H9 (cell line): ENCODE results near the gene DMKN. TPM values are rescaled to one million over a fixed set of nuclear protein-coding genes. Genes with fewer than 3 reads are reported as not detected.

Source experiments
- DNase-seq: peaks from one replicate; pipeline ENCODE4 v3.0.0-alpha.2; 2017
- H2AFZ ChIP-seq: one replicate; pipeline ENCODE4 v1.6.1; 2013; ENCODE audit warnings: mild to moderate bottlenecking, low read length, control low read depth, moderate library complexity
- H2AK5ac ChIP-seq: 2 replicates; pipeline ENCODE4 v1.6.1; 2013; ENCODE audit warnings: low read length, control low read depth, mixed read lengths; ENCODE audit not compliant: insufficient read length
- H2BK120ac ChIP-seq: one replicate; pipeline ENCODE4 v1.6.1; 2013; ENCODE audit warnings: low read depth, mild to moderate bottlenecking, low read length, control low read depth, inconsistent platforms; ENCODE audit not compliant: poor library complexity, severe bottlenecking
- H2BK12ac ChIP-seq: 2 replicates; pipeline ENCODE4 v1.6.1; 2013; ENCODE audit warnings: low read length, control low read depth, mixed read lengths, low read depth; ENCODE audit not compliant: insufficient read length
- H2BK15ac ChIP-seq: 2 replicates; pipeline ENCODE4 v1.6.1; 2013; ENCODE audit warnings: low read depth, low read length, control low read depth
- H2BK20ac ChIP-seq: one replicate; pipeline ENCODE4 v1.6.1; 2013; ENCODE audit warnings: low read depth, mild to moderate bottlenecking, low read length, control low read depth, inconsistent platforms; ENCODE audit not compliant: poor library complexity, severe bottlenecking
- H2BK5ac ChIP-seq: 2 replicates; pipeline ENCODE4 v1.6.1; 2013; ENCODE audit warnings: low read length, control low read depth, mixed read lengths; ENCODE audit not compliant: insufficient read length
- H3K14ac ChIP-seq: 2 replicates; pipeline ENCODE4 v1.6.1; 2013; ENCODE audit warnings: low read length, control low read depth; ENCODE audit not compliant: insufficient read depth
- H3K18ac ChIP-seq: 2 replicates; pipeline ENCODE4 v1.6.1; 2013; ENCODE audit warnings: low read depth, mild to moderate bottlenecking, mixed read lengths, low read length, control low read depth; ENCODE audit not compliant: insufficient read length
- H3K23ac ChIP-seq: 2 replicates; pipeline ENCODE4 v1.6.1; 2013; ENCODE audit warnings: low read length, control low read depth, mixed read lengths, low read depth; ENCODE audit not compliant: insufficient read length
- H3K23me2 ChIP-seq: 2 replicates; pipeline ENCODE4 v1.6.1; 2013; ENCODE audit warnings: low read depth, mild to moderate bottlenecking, mixed read lengths, low read length, control low read depth; ENCODE audit not compliant: insufficient read length, poor library complexity, severe bottlenecking
- H3K27ac ChIP-seq: 2 replicates; pipeline ENCODE4 v1.5.1; 2013; ENCODE audit warnings: low read length, control low read depth, mixed read lengths, low read depth; ENCODE audit not compliant: insufficient read length
- H3K27me3 ChIP-seq: 2 replicates; pipeline ENCODE4 v1.6.1; 2013; ENCODE audit warnings: low read length, control low read depth, inconsistent platforms; ENCODE audit not compliant: insufficient read depth
- H3K4ac ChIP-seq: 2 replicates; pipeline ENCODE4 v1.6.1; 2013; ENCODE audit warnings: low read depth, mild to moderate bottlenecking, control low read depth, inconsistent platforms, low read length, moderate library complexity
- H3K4me1 ChIP-seq: 2 replicates; pipeline ENCODE4 v1.6.1; 2013; ENCODE audit warnings: low read length, control low read depth, inconsistent platforms; ENCODE audit not compliant: insufficient read depth
- H3K4me2 ChIP-seq: 2 replicates; pipeline ENCODE4 v1.6.1; 2013; ENCODE audit warnings: low read length, control low read depth, mixed read lengths; ENCODE audit not compliant: insufficient read length, insufficient read depth
- H3K56ac ChIP-seq: 2 replicates; pipeline ENCODE4 v1.6.1; 2013; ENCODE audit warnings: low read depth, mild to moderate bottlenecking, mixed read lengths, low read length, control low read depth; ENCODE audit not compliant: insufficient read length
- H3K79me1 ChIP-seq: 2 replicates; pipeline ENCODE4 v1.6.1; 2013; ENCODE audit warnings: low read depth, mild to moderate bottlenecking, moderate library complexity, low read length, control low read depth, inconsistent platforms; ENCODE audit not compliant: insufficient read depth, poor library complexity, severe bottlenecking
- H3K79me2 ChIP-seq: 2 replicates; pipeline ENCODE4 v1.6.1; 2013; ENCODE audit warnings: low read length, control low read depth, inconsistent platforms; ENCODE audit not compliant: insufficient read depth
- H3K9ac ChIP-seq: 2 replicates; pipeline ENCODE4 v1.6.1; 2013; ENCODE audit warnings: low read length, control low read depth, mixed read lengths; ENCODE audit not compliant: insufficient read length; ENCODE audit errors: extremely low read depth
- H3K9me3 ChIP-seq: one replicate; pipeline ENCODE4 v1.6.1; 2013; ENCODE audit warnings: low read depth, low read length, inconsistent platforms; ENCODE audit not compliant: control insufficient read depth
- H3T11ph ChIP-seq: one replicate; pipeline ENCODE4 v1.6.1; 2013; ENCODE audit warnings: mild to moderate bottlenecking, low read length, control low read depth, inconsistent platforms
- H4K20me1 ChIP-seq: one replicate; pipeline ENCODE4 v1.6.1; 2013; ENCODE audit not compliant: control insufficient read depth, insufficient read length, insufficient read depth
- H4K5ac ChIP-seq: 2 replicates; pipeline ENCODE4 v1.6.1; 2013; ENCODE audit warnings: low read depth, mild to moderate bottlenecking, mixed read lengths, low read length, control low read depth; ENCODE audit not compliant: insufficient read length
- H4K8ac ChIP-seq: replicated peaks from 2 replicates; pipeline ENCODE4 v1.6.1; 2013; ENCODE audit warnings: low read length, control low read depth, mixed read lengths, low read depth; ENCODE audit not compliant: insufficient read length
- H4K91ac ChIP-seq: 2 replicates; pipeline ENCODE4 v1.6.1; 2013; ENCODE audit warnings: low read depth, mild to moderate bottlenecking, moderate library complexity, mixed read lengths, low read length, control low read depth; ENCODE audit not compliant: insufficient read length
- H3K27ac Mint-ChIP-seq, 3 experiments: 2 replicates in 2 of 3; 3 replicates in 1 of 3; pipeline ENCODE4 v1.8.0; 2020 to 2021; ENCODE audit warnings: mixed read lengths in 3 of 3, mild to moderate bottlenecking in 1 of 3, moderate library complexity in 1 of 3
- H3K27me3 Mint-ChIP-seq: 2 replicates; pipeline ENCODE4 v1.8.0; 2021; ENCODE audit warnings: low read depth, mild to moderate bottlenecking, moderate library complexity, mixed read lengths
- H3K36me3 Mint-ChIP-seq, 3 experiments: 2 replicates in 2 of 3; 3 replicates in 1 of 3; pipeline ENCODE4 v1.8.0; 2020 to 2021; ENCODE audit warnings: low read depth in 3 of 3, mixed read lengths in 3 of 3; ENCODE audit not compliant: insufficient read depth in 1 of 3
- H3K4me1 Mint-ChIP-seq, 2 experiments: 2 replicates each; pipeline ENCODE4 v1.8.0; 2020; ENCODE audit warnings: mixed read lengths in 2 of 2
- H3K4me3 Mint-ChIP-seq, 2 experiments: 2 replicates in 1 of 2; 3 replicates in 1 of 2; pipeline ENCODE4 v1.8.0; 2020 to 2021; ENCODE audit warnings: mild to moderate bottlenecking in 2 of 2, mixed read lengths in 2 of 2, moderate library complexity in 1 of 2
- H3K9me3 Mint-ChIP-seq, 2 experiments: 2 replicates in 1 of 2; 3 replicates in 1 of 2; pipeline ENCODE4 v1.8.0; 2020; ENCODE audit warnings: mild to moderate bottlenecking in 2 of 2, mixed read lengths in 2 of 2, moderate library complexity in 1 of 2
- WGBS: extraction: QIAGEN DNeasy Blood & Tissue Kit; methylation state at CpG from one replicate; pipeline ENCODE4 v1.1.7; 2013; ENCODE audit warnings: missing lambda C conversion rate, low lambda C conversion rate, mixed read lengths; ENCODE audit not compliant: insufficient read length; ENCODE audit errors: extremely low coverage; 5-methylcytosine and 5-hydroxymethylcytosine counted together
- total RNA-seq: library from RNA; stranded (reverse); gene quantifications from 2 replicates; pipeline ENCODE4 v1.2.1, GENCODE V29; 2021
- TF ChIP-seq, protein P1 (sequence below): fragments of 200-600 bp; sonication (generic); conservative IDR thresholded peaks from 3 replicates; pipeline ENCODE4 v1.8.0; 2021; ENCODE audit warnings: antibody characterized with exemption, mild to moderate bottlenecking

Gene DMKN
- total RNA-seq, 1 experiment from 2014 or later = 278 TPM

DNA sequence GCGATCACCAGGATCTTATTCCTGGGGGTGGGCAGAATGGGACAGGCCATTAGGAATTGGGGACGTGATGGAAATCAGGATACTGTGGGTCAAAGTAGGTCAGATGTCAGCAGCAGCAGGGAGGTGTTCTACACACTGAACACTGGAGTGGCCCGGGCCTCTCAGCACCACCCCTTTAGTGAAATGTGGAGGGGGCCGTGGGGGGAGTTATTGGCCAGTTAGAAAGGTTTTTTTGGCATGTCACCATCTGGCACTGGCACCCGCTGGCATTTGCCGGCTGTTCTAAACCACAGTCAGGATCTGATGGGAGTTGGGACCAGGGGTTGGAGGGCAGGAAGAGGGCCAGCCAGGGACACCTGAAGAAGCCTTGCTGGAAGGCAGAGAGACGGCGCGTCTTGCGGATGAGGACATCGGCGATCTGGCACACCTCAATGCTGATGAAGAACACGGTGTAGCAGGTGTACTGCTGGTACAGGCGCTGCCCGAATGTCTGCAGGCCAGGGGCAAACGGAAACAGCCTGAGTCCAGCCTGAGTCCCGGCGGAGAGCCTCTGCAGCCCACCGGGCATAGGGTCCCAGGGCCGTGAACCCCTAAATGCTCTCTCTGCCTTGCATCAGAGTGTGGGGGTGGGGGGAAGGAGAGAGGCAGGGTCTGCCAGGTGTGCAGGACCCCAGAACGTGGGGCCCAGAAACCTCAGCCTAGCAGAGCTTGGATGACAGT lies 37.8 kb upstream of the DMKN start:
- Histone ChIP-seq H3K56ac (no peak overlapping the region), H4K5ac (no peak overlapping the region), H2BK20ac (no peak overlapping the region), H2BK5ac (no peak overlapping the region), H2BK12ac (no peak overlapping the region), H3K23ac (no peak overlapping the region), H3K4me2 (no peak overlapping the region), H3K79me2 (no peaks in the 10 kb centered on the region), H4K20me1 (no peaks in the 10 kb centered on the region), H2BK15ac (no peak overlapping the region), H3T11ph (no peak overlapping the region), H4K91ac (no peak overlapping the region), H3K9ac (no peak overlapping the region), H3K14ac (no peak overlapping the region; the same call in 1 of the 2 replicates), H2AK5ac (no peak overlapping the region), H3K27me3 (no peaks in the 10 kb centered on the region), H4K8ac (no peak overlapping the region), H3K79me1 (no peaks in the 10 kb centered on the region), H3K27ac (no peak overlapping the region), H2BK120ac (no peak overlapping the region), H3K9me3 (no peaks in the 10 kb centered on the region), H3K18ac (no peak overlapping the region), H2AFZ (no peak overlapping the region), H3K4ac (no peak overlapping the region), H3K23me2 (peaks cover 2% of the 10 kb centered on the region), H3K4me1 (no peaks in the 10 kb centered on the region)
- Mint-ChIP-seq H3K4me3 (no peak overlapping the region), H3K4me1 (peaks cover 17 to 21% of the 10 kb centered on the region in 2 experiments), H3K36me3 (peaks cover 7 to 36% (median 19%) of the 10 kb centered on the region in 3 experiments; a peak in 6 of 7 replicates), H3K9me3 (no peaks in the 10 kb centered on the region), H3K27me3 (peaks cover 22% of the 10 kb centered on the region), H3K27ac (peak overlapping the region in 1 of 3 experiments; percentile 71; a peak in 1 of 7 replicates)
- TF ChIP-seq, protein P1, sequence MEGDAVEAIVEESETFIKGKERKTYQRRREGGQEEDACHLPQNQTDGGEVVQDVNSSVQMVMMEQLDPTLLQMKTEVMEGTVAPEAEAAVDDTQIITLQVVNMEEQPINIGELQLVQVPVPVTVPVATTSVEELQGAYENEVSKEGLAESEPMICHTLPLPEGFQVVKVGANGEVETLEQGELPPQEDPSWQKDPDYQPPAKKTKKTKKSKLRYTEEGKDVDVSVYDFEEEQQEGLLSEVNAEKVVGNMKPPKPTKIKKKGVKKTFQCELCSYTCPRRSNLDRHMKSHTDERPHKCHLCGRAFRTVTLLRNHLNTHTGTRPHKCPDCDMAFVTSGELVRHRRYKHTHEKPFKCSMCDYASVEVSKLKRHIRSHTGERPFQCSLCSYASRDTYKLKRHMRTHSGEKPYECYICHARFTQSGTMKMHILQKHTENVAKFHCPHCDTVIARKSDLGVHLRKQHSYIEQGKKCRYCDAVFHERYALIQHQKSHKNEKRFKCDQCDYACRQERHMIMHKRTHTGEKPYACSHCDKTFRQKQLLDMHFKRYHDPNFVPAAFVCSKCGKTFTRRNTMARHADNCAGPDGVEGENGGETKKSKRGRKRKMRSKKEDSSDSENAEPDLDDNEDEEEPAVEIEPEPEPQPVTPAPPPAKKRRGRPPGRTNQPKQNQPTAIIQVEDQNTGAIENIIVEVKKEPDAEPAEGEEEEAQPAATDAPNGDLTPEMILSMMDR = no peak
- no peak for DNase-seq
- WGBS = no CpG with 5 or more reads among the region's 21 CpGs
